Middle frontal gyrus (tissue), 1 donor: Measurements from ENCODE around the gene KIF18B.
A peak's percentile ranks its signal among the peaks of the same experiment; 100 is the strongest.

Experiments
- DNase-seq: peaks from one replicate; pipeline ENCODE4 v3.0.0-alpha.2; 2015; ENCODE audit warnings: low spot score; ENCODE audit errors: extremely low spot score

The KIF18B gene

GRCh38 chr17:44906010-44906646, 41.4 kb downstream of the KIF18B start:
- DNase-seq, result no peak

DNA sequence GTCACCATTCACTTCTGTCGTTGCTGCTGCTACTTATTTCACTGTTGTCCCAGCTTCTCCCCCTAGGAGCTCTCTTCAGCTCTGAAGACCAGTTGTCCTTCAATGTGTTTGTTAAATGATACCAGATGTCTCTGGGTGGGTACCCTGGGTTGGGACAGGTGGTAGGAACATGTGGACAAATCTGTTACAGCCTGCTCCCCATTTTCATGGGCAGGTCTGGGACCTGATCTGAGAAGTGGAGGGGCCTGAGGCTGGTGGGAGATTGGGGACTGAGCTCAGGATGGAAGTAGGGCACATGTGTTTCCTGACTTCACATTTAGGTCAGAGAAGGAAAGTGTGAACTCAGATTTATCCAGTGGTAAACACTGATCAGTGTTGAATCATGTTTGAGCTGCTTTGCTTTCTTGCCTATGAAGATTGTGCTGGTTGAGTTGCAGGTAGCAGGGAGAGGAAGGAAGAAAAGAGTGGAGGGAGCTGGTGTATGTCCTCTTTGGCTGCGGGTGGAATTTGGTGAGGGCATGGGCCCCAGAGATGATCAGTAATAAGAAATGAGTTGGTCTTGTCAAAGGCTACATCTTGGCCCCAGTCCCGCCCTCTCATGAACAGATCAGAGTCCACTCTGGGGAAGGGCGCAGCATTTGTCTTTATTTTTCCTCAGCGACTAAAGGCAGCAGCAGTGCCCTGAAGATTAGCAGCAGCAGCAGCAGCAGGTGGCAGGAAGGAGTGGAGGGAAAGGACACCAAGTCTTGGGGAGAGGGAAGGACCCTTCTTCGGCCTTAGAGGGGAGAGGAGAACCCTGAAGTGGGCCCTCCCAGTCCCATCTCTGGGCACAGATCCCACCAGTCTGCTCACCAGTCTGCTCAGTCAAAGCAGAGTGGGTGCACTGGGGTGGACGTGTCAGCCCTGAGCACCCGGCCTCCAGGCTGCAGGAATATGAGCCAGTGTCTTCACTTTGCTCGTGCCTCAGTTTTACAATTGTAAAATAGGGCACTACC, 42.3 kb downstream of the KIF18B start:
- DNase-seq, result no peak

- DNase-seq, result no peak
Measured at GRCh38 chr17:44904001-44904984, 43.3 kb downstream of the KIF18B start.

DNA sequence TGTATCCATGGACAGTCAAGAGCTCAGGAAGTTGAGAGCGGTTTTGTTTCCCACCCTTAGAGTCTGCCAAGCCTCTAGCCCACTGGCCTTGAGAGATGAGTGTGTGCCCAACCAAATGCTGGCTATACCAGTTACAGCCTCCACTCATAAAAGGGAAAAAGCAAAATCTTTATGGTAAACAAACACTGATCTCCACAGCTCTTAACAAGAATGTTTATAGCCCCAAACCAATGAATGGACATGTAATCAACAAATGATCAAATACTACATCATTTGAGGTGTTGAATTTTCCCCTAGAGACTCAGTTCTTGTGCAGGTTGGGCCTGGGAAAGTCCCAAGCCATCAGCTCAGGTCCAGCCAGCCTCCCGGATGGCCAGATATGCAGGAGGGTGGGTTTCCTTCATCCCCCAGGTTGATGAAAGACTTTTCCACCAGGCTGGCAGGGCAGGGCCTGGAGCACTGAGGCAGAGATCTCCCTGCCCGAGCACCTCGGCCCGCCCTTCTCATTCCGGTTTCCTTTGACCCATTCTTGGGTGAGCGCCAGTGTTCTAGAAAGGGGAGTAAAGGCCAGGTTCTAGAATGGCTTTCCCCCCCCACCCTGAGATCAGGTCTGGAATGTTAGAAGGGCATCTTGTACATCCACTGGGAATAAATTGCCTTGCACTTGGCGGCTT, 44.4 kb downstream of the KIF18B start:
- no peak for DNase-seq

DNA sequence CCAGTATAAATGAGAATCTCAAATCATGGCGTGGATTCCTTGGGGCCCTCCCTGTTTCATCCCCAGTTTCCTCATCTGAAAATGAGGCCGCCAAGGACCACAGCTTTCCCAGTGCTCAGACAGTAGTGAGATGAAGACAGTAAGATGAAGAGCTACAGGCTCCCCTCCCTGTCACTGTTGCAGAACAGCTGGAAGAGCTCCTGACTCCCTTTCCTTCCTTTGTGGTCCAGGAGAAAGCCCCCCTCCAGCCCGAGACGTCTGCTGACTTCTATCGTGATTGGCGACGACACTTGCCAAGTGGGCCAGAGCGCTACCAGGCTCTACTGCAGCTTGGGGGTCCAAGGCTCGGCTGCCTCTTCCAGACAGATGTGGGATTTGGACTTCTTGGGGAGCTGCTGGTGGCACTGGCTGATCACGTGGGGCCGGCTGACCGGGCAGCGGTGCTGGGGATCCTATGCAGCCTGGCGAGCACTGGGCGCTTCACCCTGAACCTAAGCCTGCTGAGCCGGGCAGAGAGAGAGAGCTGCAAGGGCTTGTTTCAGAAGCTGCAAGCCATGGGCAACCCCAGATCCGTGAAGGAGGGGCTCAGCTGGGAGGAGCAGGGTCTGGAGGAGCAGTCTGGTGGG, 45.3 kb downstream of the KIF18B start:
- DNase-seq, result no peak

GRCh38 chr17:44901411-44901921, 46.1 kb downstream of the KIF18B start:
- DNase-seq, result no peak

DNA sequence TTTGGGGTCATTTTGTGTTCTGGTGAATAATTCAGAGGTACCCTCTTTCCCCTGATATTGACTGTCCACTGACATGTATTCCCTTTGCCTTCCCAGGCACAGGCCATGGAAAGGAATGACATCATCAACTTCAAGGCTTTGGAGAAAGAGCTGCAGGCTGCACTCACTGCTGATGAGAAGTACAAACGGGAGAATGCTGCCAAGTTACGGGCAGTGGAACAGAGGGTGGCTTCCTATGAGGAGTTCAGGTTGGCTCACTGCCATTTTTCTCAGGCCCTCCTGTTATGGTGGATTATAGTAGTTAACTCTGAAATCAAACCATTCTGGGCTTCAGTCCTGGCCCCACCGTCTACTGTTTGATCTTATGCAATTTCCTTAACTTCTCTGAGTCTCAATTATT, 46.7 kb downstream of the KIF18B start:
- DNase-seq, result peak; percentile 43

- peak; percentile 81 for DNase-seq
Measured at GRCh38 chr17:44899074-44899782, 48.3 kb downstream of the KIF18B start, which contains the start of gene EFTUD2. EFTUD2 (minus strand) TSS chr17:44899445; CDS start chr17:44894521, 4,924 bp downstream.

- DNase-seq, result no peak
Measured at GRCh38 chr17:44898768-44899073, 48.9 kb downstream of the KIF18B start.

DNA sequence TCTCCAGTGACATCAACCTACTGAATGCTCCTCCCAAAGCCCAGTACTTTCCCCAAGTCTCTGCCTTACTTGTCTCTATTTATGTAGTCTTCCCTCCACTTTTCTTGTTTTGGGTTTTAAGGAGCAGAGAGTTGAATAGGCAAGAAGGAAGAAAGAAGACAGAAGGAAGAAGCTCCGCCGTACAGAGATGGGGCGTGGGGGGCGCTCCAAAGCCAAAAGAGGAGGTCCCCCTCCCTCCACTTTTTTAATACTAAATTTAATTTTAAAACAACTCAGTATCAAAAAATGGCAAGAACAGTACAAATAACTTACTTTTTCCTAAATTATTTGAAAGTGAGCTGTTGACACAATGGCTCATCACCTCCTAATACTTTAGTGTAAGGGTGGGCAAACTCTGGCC, 52.9 kb downstream of the KIF18B start:
- DNase-seq, result no peak

- DNase-seq, result no peak
Measured at GRCh38 chr17:44892250-44892649, 55.3 kb downstream of the KIF18B start.

DNA sequence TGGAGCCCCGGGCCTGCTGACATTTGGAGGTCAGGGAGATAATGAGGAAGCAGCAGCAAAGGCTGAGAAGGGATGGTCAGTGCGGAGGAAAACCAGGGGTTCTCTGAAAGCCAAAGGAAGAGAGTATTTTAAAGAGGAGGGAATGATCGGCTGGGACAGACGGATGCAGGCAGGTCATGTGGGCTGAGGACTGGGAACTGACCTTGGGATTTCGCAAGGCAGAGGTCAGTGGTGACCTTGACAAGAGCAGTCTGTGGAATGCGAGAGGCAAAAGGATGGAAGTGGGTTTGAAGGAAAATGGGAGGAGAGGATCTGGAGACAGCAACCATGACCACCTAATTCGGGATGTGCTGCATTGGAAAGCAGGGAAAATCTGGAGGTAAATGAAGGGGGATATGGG, 58.6 kb downstream of the KIF18B start:
- no peak for DNase-seq

DNA sequence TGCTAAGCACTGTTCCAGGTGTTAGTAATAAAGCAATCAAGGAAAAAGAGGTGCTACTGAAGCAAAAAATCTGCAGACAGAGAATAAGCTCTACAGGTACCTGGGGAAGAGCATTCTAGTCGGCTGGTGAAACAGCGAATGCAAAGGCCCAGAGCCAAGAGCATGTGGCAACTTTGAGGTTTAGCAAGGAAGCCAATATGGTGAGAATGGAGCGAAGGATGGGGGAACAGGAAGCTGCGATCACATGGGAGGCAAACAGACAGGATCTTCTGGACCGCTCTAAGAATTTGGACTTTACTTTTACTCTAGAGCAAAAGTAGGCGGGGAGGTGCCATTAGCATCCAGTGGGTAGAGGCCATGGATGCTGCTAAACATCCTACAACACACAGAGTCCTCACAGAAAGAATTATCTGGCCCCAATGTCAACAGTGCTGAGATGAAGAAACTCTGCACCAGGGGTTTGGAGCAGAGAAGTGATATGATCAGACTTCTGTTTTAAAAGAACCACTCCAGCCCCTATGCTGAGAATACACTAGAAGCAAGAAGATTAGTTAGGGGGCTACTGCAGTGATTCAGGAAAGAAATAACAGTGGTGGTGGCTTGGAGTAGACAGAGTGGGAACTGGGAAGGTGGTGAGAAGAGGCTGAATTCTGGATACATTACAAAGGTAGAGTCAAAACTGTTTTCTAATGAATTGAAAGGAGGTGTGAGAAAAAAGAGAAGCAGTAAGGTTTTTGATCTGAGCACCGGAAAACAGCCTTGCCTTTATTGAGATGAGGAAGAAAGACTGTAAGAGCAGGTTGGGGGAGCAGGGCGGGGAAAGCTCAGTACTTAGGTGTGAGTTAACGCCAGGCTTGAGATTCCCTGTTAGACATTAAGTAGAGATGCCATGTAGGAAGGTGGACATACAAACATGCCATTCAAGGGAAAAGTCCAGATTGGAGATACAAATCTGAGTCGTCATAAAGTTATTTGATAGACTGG, 59.3 kb downstream of the KIF18B start:
- DNase-seq, result no peak

DNA sequence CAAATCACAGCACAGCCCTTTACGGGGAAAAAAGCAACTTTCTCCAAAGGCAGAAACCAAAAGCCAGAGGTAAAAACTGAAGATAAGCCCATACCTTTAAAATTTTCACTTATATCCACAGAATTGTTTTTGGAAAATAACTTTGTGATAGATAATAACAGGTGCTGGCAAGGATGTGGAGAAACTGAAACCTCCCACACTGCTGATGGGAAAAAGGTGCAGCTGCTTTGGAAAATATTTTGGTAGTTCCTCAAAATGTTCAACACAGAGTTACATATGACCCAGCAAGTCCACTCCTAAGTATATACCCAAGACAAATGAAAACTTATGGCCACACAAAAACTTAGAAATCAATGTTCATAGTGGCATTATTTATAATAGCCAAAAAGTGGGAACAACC, 60.6 kb downstream of the KIF18B start:
- DNase-seq, result no peak

- DNase-seq, result no peak
Measured at GRCh38 chr17:44884941-44885340, 62.6 kb downstream of the KIF18B start.

DNA sequence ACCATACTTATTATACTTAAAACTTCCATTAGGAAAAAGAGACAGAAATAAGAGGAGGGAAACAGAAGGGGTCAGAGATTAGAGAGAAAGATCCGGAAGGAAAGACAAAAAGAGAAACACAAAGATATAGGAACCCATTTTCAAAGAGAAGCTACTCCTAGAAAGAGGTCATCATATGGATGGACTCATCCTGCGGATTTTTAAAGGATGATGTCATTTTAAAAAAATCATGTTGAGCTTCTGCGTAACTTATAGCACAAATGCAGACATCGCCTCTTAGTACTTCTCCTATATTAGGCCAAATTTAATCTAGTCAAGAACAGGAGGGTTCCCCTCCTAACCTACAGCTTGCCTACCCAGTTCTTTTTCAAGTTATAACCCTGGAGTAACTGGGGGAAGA, 66.4 kb downstream of the KIF18B start:
- no peak for DNase-seq

- no peak for DNase-seq
Measured at GRCh38 chr17:44880062-44880461, 67.5 kb downstream of the KIF18B start.

DNA sequence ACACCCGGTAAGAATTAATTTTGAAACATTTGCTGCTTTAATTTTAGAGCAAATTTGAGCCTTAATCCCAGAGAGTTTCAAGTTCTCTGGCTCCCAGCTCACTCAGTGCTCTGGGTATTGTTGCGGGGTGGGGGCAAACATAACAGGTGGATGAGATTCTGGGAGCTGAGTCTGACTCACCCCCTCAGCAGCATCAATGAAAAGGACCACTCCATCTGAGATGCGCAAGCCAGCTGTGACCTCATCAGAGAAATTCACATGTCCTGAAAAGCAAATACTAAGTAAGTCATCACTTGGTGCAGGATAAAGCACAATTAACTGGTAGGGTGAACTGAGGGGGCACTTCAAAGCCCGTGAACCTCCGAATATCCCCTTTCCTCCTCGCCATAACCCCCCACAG, 68.2 kb downstream of the KIF18B start:
- no peak for DNase-seq
